ENCODE data around the gene NOL4L. TPM values are rescaled to one million over a fixed set of nuclear protein-coding genes. Genes with fewer than 3 reads are reported as not detected.

Gene NOL4L
- total and polyA plus RNA-seq, 2 donors (not counting 3 experiments of a cell fraction or from before 2014, with no cell fraction given), result 55.2 to 79.6 TPM

DNA sequence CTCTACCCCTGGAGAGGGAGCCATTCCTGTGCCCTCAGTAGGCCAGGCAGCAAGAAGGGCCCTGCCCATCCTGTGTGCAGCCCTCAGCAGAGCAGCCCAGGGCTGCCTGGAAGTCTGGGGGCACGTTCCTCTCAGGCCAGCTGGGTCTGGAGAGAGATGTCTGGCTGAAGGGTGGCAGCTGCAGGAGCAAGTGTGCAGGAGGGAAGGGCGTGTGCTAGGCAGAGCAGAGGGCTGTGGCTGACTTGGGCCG lies 62.7 kb downstream of the NOL4L start:
- H3K27me3 ChIP-seq (ENCODE audit: control insufficient read depth in 2 of 2, insufficient read depth in 2 of 2, low read length in 2 of 2), result no peaks in the 10 kb centered on the region
- no peaks in the 10 kb centered on the region for H3K9me3 ChIP-seq (replicated peaks; ENCODE audit: control insufficient read depth, insufficient read depth, low read length)
- no peak overlapping the region for H3K4me3 ChIP-seq (replicated peaks in 1 of 3; ENCODE audit: insufficient read depth in 1 of 3, low read depth in 1 of 3, low read length in 3 of 3)
- no peak overlapping the region for H3K9ac ChIP-seq (replicated peaks; ENCODE audit: extremely low read depth, insufficient read depth, low read length)
- H3K79me2 ChIP-seq (ENCODE audit: control insufficient read depth, insufficient read depth, low read length), result no peaks in the 10 kb centered on the region
- TF ChIP-seq POLR2AphosphoS5 (IDR thresholded peaks at IDR 0.05; ENCODE audit: insufficient read depth, low read depth, low read length), result no peak
- no peak for TF ChIP-seq GATA2 (IDR thresholded peaks at IDR 0.05; ENCODE audit: insufficient read depth, insufficient read length, low read depth, low read length)
- no peak for TF ChIP-seq JUN (IDR thresholded peaks at IDR 0.05; ENCODE audit: borderline replicate concordance, insufficient read depth, insufficient read length, low read depth)
- TF ChIP-seq MYC (IDR thresholded peaks at IDR 0.05; ENCODE audit: low read depth, low read length), result no peak
- TF ChIP-seq EZH2 (IDR thresholded peaks at IDR 0.05; ENCODE audit: borderline replicate concordance, low read depth, low read length, severe bottlenecking), result no peak
- no peak for TF ChIP-seq MAX (IDR thresholded peaks at IDR 0.05; ENCODE audit: insufficient read depth, insufficient read length)
- TF ChIP-seq POLR2A (IDR thresholded peaks at IDR 0.05; ENCODE audit: low read depth, low read length), result no peak
- no peak for TF ChIP-seq CTCF (IDR thresholded peaks at IDR 0.05; ENCODE audit: extremely low read depth in 1 of 2, insufficient read depth in 1 of 2, low read depth in 1 of 2, low read length in 2 of 2)
- no peak for TF ChIP-seq FOS (IDR thresholded peaks at IDR 0.05; ENCODE audit: borderline replicate concordance, insufficient read depth, low read length)
- BruUV-seq (replicated peaks), result no TSS peak
- dilution Hi-C loops (cut with MboI; ENCODE audit: extremely low pct_ligation_motif_present, low sequenced_read_pairs), result no loop called here
- no peaks in the 10 kb centered on the region for H4K20me1 ChIP-seq (replicated peaks; ENCODE audit: control insufficient read depth, extremely low read depth, insufficient read depth, low read length)
- H3K4me2 ChIP-seq (ENCODE audit: insufficient read depth, low read length), result no peak overlapping the region
- H3K4me1 ChIP-seq (ENCODE audit: control insufficient read depth, extremely low read depth, insufficient read depth, low read length), result peaks cover 11% of the 10 kb centered on the region
- POLR2A ChIA-PET, result no interaction called here
- intact Hi-C loops (cut with micrococcal nuclease), result loop anchor here (5.0 kb wide), 1 partner anchor 255 kb away; no protein-coding TSS in a partner anchor
- CTCF ChIA-PET, result interaction anchor here (0.6 to 8.5 kb wide), 25 partner anchors 10 to 256 kb away, joined by 3 to 246 read pairs (median 4); no protein-coding TSS in a partner anchor
- no peaks in the 10 kb centered on the region for H3K9me1 ChIP-seq (replicated peaks; ENCODE audit: control insufficient read depth, extremely low read depth, insufficient read depth, low read length)
- no peaks in the 10 kb centered on the region for H3K36me3 ChIP-seq (ENCODE audit: control insufficient read depth in 2 of 2, extremely low read depth in 1 of 2, insufficient read depth in 2 of 2, low read length in 2 of 2)
- no peak overlapping the region for H3K27ac ChIP-seq (ENCODE audit: insufficient read depth, low read depth, low read length)
- FAIRE-seq (no peak), DNase-seq (ENCODE audit: low read depth, low spot score) (no peak)
- H2AFZ ChIP-seq (ENCODE audit: low read depth, low read length), result no peak overlapping the region

Data from endothelial cell of umbilical vein (primary cell).